BJ (cell line): ENCODE data around the gene HAUS3. TPM values are rescaled to one million over a fixed set of nuclear protein-coding genes. Genes with fewer than 3 reads are reported as not detected.

Experiments
- CTCF ChIA-PET: fragments of 350-600 bp; formaldehyde crosslinking; extraction: SDS; loops from one replicate; lab custom pipeline; 2021; ENCODE audit warnings: antibody characterized with exemption, inconsistent platforms; lab: Yijun Ruan, JAX
- POLR2A ChIA-PET: fragments of 300-600 bp; sonication (Branson Sonifier 250); formaldehyde crosslinking; extraction: SDS; loops from one replicate; lab custom pipeline; 2021; ENCODE audit warnings: antibody characterized with exemption; lab: Charles Lee
- DNase-seq: peaks from one replicate; pipeline ENCODE4 v3.0.0-alpha.2; 2011; ENCODE audit warnings: low read depth
- H3K27me3 ChIP-seq: 2 replicates; pipeline ENCODE4 v1.6.0; 2011; ENCODE audit warnings: low read length; ENCODE audit not compliant: control insufficient read depth, insufficient read depth
- H3K36me3 ChIP-seq: 2 replicates; pipeline ENCODE4 v1.5.1; 2011; ENCODE audit warnings: low read length; ENCODE audit not compliant: control insufficient read depth, insufficient read depth
- H3K4me3 ChIP-seq: 2 replicates; pipeline ENCODE4 v1.5.1; 2011; ENCODE audit warnings: low read depth, mild to moderate bottlenecking, control low read depth, low read length
- CTCF ChIP-seq: IDR thresholded peaks from 2 replicates; pipeline ENCODE4 v1.5.1; 2011; ENCODE audit warnings: low read depth, mild to moderate bottlenecking, control low read depth, inconsistent platforms, low read length, moderate library complexity; ENCODE audit not compliant: insufficient read depth
- polyA plus RNA-seq: library from polyadenylated mRNA; depleted of rRNA; stranded (reverse); fragments of >200 nt; gene quantifications from 2 replicates; pipeline ENCODE4 v1.2.3, GENCODE V29; 2011

HAUS3 gene
- polyA plus RNA-seq, 1 experiment = 1.9 TPM

- ChIA-PET CTCF (no interaction called here), POLR2A (no interaction called here)
- Histone ChIP-seq H3K36me3 (no peaks in the 10 kb centered on the region), H3K27me3 (no peaks in the 10 kb centered on the region), H3K4me3 (no peak overlapping the region)
- no peak for DNase-seq
- TF ChIP-seq CTCF = no peak
Observed at GRCh38 chr4:2289311-2289954, 47.5 kb upstream of the HAUS3 start.

- Histone ChIP-seq H3K36me3 (no peaks in the 10 kb centered on the region), H3K4me3 (no peak overlapping the region), H3K27me3 (no peaks in the 10 kb centered on the region)
- ChIA-PET CTCF (interaction anchor here (1.0 kb wide), 1 partner anchor 22 kb away, joined by 3 read pairs; no protein-coding TSS in a partner anchor), POLR2A (no interaction called here)
- no peak for TF ChIP-seq CTCF
- DNase-seq = no peak
Observed at GRCh38 chr4:2288051-2288541, 46.2 kb upstream of the HAUS3 start.

GRCh38 chr4:2287594-2287915 lies 45.6 kb upstream of the HAUS3 start:
- no peak for TF ChIP-seq CTCF
- DNase-seq = no peak
- Histone ChIP-seq H3K27me3 (no peaks in the 10 kb centered on the region), H3K36me3 (no peaks in the 10 kb centered on the region), H3K4me3 (no peak overlapping the region)
- ChIA-PET POLR2A (no interaction called here), CTCF (no interaction called here)

GRCh38 chr4:2286904-2287593 lies 45.1 kb upstream of the HAUS3 start:
- no peaks in the 10 kb centered on the region for H3K36me3 ChIP-seq
- ChIA-PET CTCF (no interaction called here), POLR2A (no interaction called here)
- no peak for DNase-seq
- no peak for TF ChIP-seq CTCF
- H3K27me3 ChIP-seq = no peaks in the 10 kb centered on the region
- no peak overlapping the region for H3K4me3 ChIP-seq

- Histone ChIP-seq H3K27me3 (peaks cover 3% of the 10 kb centered on the region; the same call in 1 of the 2 replicates), H3K36me3 (no peaks in the 10 kb centered on the region), H3K4me3 (no peak overlapping the region)
- POLR2A ChIA-PET = interaction anchor here (0.6 kb wide), 1 partner anchor 25 kb away, joined by 3 read pairs; no protein-coding TSS in a partner anchor
- DNase-seq = no peak
- CTCF ChIA-PET = no interaction called here
- TF ChIP-seq CTCF = no peak
Observed at GRCh38 chr4:2285613-2286381, 43.9 kb upstream of the HAUS3 start.
